Measurements from ENCODE around the gene PCCA. TPM values are rescaled to one million over a fixed set of nuclear protein-coding genes. Genes with fewer than 3 reads are reported as not detected.

PCCA gene
- polyA plus RNA-seq, 2 of the 4 experiments (the other 2 are of a cell fraction) = 13.2 to 13.7 TPM

- TF ChIP-seq NPAS2 (CRISPR knock-in tag; IDR thresholded peaks at IDR 0.05; ENCODE audit: borderline replicate concordance) = no peak
- TF ChIP-seq HOXB5 (CRISPR knock-in tag; IDR thresholded peaks at IDR 0.05) = no peak
- 92% methylated on average over 3 of the region's 3 CpGs for WGBS (ENCODE audit: missing lambda C conversion rate)
- H3K4me2 ChIP-seq = no peak overlapping the region
- no peak for ATAC-seq
- no peak overlapping the region for H3K4me3 ChIP-seq
- no peak for DNase-seq (ENCODE audit: low read depth in 1 of 2, low spot score in 1 of 2)
- POLR2A ChIA-PET = no interaction called here
- FAIRE-seq = no peak
- no peaks in the 10 kb centered on the region; the same call in 2 of the 3 replicates for H3K9me3 ChIP-seq
- H3K27ac ChIP-seq = no peak overlapping the region
- H3K4me1 ChIP-seq = no peaks in the 10 kb centered on the region
- CTCF ChIA-PET = interaction anchor here (0.6 kb wide), 1 partner anchor 480 kb away, joined by 3 read pairs; no protein-coding TSS in a partner anchor
These were observed 57.6 kb downstream of the PCCA start for GRCh38 chr13:100146534-100146933.

GRCh38 chr13:100147825-100148224 is 58.9 kb downstream of the PCCA start:
- Histone ChIP-seq H3K4me1 (no peaks in the 10 kb centered on the region), H3K9me3 (no peaks in the 10 kb centered on the region; the same call in 2 of the 3 replicates), H3K27ac (no peak overlapping the region), H3K4me2 (no peak overlapping the region), H3K4me3 (no peak overlapping the region)
- TF ChIP-seq CHD4 (IDR thresholded peaks at IDR 0.05; ENCODE audit: borderline replicate concordance) (no peak), EHF (CRISPR knock-in tag; IDR thresholded peaks at IDR 0.05) (no peak), HOXA7 (CRISPR knock-in tag; IDR thresholded peaks at IDR 0.05) (no peak), CBX2 (IDR thresholded peaks at IDR 0.05; ENCODE audit: borderline replicate concordance, low read depth) (no peak), PHF8 (IDR thresholded peaks at IDR 0.05; ENCODE audit: borderline replicate concordance, low read depth) (no peak), FOXS1 (CRISPR knock-in tag; IDR thresholded peaks at IDR 0.05) (no peak), RNF2 (IDR thresholded peaks at IDR 0.05; ENCODE audit: borderline replicate concordance, low read depth) (no peak)
- TF ChIP-seq, protein P1, sequence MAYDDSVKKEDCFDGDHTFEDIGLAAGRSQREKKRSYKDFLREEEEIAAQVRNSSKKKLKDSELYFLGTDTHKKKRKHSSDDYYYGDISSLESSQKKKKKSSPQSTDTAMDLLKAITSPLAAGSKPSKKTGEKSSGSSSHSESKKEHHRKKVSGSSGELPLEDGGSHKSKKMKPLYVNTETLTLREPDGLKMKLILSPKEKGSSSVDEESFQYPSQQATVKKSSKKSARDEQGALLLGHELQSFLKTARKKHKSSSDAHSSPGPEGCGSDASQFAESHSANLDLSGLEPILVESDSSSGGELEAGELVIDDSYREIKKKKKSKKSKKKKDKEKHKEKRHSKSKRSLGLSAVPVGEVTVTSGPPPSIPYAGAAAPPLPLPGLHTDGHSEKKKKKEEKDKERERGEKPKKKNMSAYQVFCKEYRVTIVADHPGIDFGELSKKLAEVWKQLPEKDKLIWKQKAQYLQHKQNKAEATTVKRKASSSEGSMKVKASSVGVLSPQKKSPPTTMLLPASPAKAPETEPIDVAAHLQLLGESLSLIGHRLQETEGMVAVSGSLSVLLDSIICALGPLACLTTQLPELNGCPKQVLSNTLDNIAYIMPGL (CRISPR knock-in tag; IDR thresholded peaks at IDR 0.05; ENCODE audit: borderline replicate concordance) = no peak
- ATAC-seq (no peak), FAIRE-seq (no peak), DNase-seq (ENCODE audit: low read depth in 1 of 2, low spot score in 1 of 2) (no peak)
- POLR2A ChIA-PET = no interaction called here
- CTCF ChIA-PET = no interaction called here
- 92% methylated on average over 4 of the region's 4 CpGs for WGBS (ENCODE audit: missing lambda C conversion rate)

DNA sequence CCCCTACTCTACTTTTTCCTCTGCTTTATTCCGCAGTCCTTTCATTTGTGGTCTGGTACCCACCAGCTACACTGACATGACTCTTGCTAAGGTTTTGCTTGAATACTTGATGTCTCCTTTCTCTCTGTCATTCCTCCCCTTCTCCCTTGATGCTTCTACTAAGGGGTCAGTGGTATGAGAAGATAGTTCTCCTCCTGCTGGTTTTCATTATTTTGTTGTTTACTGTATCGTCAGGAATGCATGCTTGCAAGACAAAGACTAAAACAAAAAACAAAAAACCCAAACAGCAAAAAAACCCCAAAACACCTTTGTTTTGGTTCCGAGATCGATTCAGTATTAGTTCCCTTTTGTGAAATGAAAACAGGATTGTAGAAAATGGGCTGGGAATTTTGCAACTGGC is 59.5 kb downstream of the PCCA start:
- H3K27ac ChIP-seq = no peak overlapping the region
- WGBS (ENCODE audit: missing lambda C conversion rate) = 96% methylated on average over 4 of the region's 4 CpGs
- TF ChIP-seq SREBF2 (IDR thresholded peaks at IDR 0.05) (no peak), RFX5 (IDR thresholded peaks at IDR 0.05) (no peak), CBX2 (IDR thresholded peaks at IDR 0.05; ENCODE audit: borderline replicate concordance, low read depth) (no peak), FOSB (CRISPR knock-in tag; IDR thresholded peaks at IDR 0.05) (no peak), RNF2 (IDR thresholded peaks at IDR 0.05; ENCODE audit: borderline replicate concordance, low read depth) (no peak), ESRRA (IDR thresholded peaks at IDR 0.05; ENCODE audit: borderline replicate concordance, low read length) (no peak), ZNF302 (CRISPR knock-in tag; IDR thresholded peaks at IDR 0.05) (no peak), HDAC2 (IDR thresholded peaks at IDR 0.05) (no peak), PHF8 (IDR thresholded peaks at IDR 0.05; ENCODE audit: borderline replicate concordance, low read depth) (no peak), MAX (IDR thresholded peaks at IDR 0.05) (no peak), MAFK (IDR thresholded peaks at IDR 0.05; ENCODE audit: partially characterized antibody) (no peak), JUN (IDR thresholded peaks at IDR 0.05) (no peak), ELK1 (IDR thresholded peaks at IDR 0.05; ENCODE audit: low read depth, low read length) (no peak), EHMT2 (IDR thresholded peaks at IDR 0.05; ENCODE audit: low read depth) (no peak), KDM1A (IDR thresholded peaks at IDR 0.05; ENCODE audit: low read depth) (no peak), FOSL2 (IDR thresholded peaks at IDR 0.05) (no peak), FOSL2 (CRISPR knock-in tag; IDR thresholded peaks at IDR 0.05) (no peak), RAD21 (conservative IDR thresholded peaks at IDR 0.05 in 1 of 2, IDR thresholded peaks at IDR 0.05 in 1 of 2) (no peak)
- TF ChIP-seq, protein P1 (CRISPR knock-in tag; IDR thresholded peaks at IDR 0.05; ENCODE audit: borderline replicate concordance) = no peak
- H3K4me2 ChIP-seq = no peak overlapping the region
- FAIRE-seq (no peak), DNase-seq (ENCODE audit: low read depth in 1 of 2, low spot score in 1 of 2) (no peak), ATAC-seq (no peak)
- H3K9me3 ChIP-seq = no peaks in the 10 kb centered on the region; the same call in 2 of the 3 replicates
- ChIA-PET CTCF (no interaction called here), POLR2A (no interaction called here)
- H3K4me1 ChIP-seq = no peaks in the 10 kb centered on the region
- H3K4me3 ChIP-seq = no peak overlapping the region

Data from A549 (cell line).